ENCODE results near the gene CTNNB1.

DNA sequence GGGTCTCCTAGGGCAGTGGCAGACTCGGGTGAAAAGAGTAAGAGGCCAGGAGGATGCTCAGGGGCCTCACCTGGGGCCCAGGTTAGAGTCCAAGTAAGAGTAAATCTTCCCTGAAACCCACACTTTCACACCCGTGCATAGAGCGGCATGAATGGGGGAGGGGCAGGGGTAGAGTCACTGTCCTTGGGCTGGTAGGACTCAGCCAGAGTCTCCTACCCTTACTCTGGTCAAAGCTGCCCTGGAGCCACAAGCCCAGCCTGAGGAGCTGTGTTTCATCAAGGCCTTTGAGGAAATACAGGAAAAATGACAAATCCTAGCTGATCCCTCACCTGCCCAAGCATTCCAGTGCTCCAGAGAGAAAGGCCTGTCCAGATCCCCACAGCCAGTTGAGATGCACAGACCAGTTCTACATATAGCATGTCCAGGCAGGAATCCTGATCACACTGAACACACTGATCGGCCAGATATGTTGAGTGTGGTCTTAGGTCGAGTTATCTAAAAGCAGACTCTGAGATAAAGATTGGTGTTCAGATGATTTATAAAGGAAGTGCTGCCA is 16.7 kb upstream of the CTNNB1 start:
- TF ChIP-seq, protein P1, sequence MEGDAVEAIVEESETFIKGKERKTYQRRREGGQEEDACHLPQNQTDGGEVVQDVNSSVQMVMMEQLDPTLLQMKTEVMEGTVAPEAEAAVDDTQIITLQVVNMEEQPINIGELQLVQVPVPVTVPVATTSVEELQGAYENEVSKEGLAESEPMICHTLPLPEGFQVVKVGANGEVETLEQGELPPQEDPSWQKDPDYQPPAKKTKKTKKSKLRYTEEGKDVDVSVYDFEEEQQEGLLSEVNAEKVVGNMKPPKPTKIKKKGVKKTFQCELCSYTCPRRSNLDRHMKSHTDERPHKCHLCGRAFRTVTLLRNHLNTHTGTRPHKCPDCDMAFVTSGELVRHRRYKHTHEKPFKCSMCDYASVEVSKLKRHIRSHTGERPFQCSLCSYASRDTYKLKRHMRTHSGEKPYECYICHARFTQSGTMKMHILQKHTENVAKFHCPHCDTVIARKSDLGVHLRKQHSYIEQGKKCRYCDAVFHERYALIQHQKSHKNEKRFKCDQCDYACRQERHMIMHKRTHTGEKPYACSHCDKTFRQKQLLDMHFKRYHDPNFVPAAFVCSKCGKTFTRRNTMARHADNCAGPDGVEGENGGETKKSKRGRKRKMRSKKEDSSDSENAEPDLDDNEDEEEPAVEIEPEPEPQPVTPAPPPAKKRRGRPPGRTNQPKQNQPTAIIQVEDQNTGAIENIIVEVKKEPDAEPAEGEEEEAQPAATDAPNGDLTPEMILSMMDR (conservative IDR thresholded peaks at IDR 0.05; ENCODE audit: low read depth in 2 of 2), result no peak
- no peak for TF ChIP-seq EZH2 (IDR thresholded peaks at IDR 0.05; ENCODE audit: low read depth, unreplicated experiment)
- no peak for TF ChIP-seq ZNF114 (CRISPR knock-in tag; IDR thresholded peaks at IDR 0.05)
- TF ChIP-seq ZNF331 (CRISPR knock-in tag; IDR thresholded peaks at IDR 0.05; ENCODE audit: low read depth), result no peak
- no peak for TF ChIP-seq POLR2AphosphoS5 (IDR thresholded peaks at IDR 0.05; ENCODE audit: low read depth)
- TF ChIP-seq, protein P2, sequence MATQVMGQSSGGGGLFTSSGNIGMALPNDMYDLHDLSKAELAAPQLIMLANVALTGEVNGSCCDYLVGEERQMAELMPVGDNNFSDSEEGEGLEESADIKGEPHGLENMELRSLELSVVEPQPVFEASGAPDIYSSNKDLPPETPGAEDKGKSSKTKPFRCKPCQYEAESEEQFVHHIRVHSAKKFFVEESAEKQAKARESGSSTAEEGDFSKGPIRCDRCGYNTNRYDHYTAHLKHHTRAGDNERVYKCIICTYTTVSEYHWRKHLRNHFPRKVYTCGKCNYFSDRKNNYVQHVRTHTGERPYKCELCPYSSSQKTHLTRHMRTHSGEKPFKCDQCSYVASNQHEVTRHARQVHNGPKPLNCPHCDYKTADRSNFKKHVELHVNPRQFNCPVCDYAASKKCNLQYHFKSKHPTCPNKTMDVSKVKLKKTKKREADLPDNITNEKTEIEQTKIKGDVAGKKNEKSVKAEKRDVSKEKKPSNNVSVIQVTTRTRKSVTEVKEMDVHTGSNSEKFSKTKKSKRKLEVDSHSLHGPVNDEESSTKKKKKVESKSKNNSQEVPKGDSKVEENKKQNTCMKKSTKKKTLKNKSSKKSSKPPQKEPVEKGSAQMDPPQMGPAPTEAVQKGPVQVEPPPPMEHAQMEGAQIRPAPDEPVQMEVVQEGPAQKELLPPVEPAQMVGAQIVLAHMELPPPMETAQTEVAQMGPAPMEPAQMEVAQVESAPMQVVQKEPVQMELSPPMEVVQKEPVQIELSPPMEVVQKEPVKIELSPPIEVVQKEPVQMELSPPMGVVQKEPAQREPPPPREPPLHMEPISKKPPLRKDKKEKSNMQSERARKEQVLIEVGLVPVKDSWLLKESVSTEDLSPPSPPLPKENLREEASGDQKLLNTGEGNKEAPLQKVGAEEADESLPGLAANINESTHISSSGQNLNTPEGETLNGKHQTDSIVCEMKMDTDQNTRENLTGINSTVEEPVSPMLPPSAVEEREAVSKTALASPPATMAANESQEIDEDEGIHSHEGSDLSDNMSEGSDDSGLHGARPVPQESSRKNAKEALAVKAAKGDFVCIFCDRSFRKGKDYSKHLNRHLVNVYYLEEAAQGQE (IDR thresholded peaks at IDR 0.05; ENCODE audit: unreplicated experiment), result no peak
- TF ChIP-seq JUNB (IDR thresholded peaks at IDR 0.05; ENCODE audit: unreplicated experiment), result no peak
- no peak for TF ChIP-seq CREB1 (CRISPR knock-in tag; IDR thresholded peaks at IDR 0.05; ENCODE audit: low read depth)
- no peak for TF ChIP-seq ZNF462 (CRISPR knock-in tag; IDR thresholded peaks at IDR 0.05)
- no peak for TF ChIP-seq EZH2phosphoT487 (IDR thresholded peaks at IDR 0.05; ENCODE audit: unreplicated experiment)
- no peak for TF ChIP-seq STAT1 (IDR thresholded peaks at IDR 0.05; ENCODE audit: unreplicated experiment)
- no peak for TF ChIP-seq ETS1 (IDR thresholded peaks at IDR 0.05)
- TF ChIP-seq NANOG (IDR thresholded peaks at IDR 0.05; ENCODE audit: borderline replicate concordance), result no peak
